OCI-LY1 (cell line): Measurements from ENCODE around the gene PLEKHA6.

ENCODE experiments used
- CTCF ChIP-seq: fragments of 200-600 bp; sonication (generic), shearing (Covaris generic); IDR thresholded peaks from 2 replicates; pipeline ENCODE4 v1.5.1; 2017; ENCODE audit warnings: mild to moderate bottlenecking, antibody characterized with exemption, low read length, moderate library complexity, mixed read lengths
- EZH2 ChIP-seq: fragments of 200-600 bp; sonication (generic), shearing (Covaris generic); IDR thresholded peaks from 2 replicates; pipeline ENCODE4 v1.8.0; 2017; ENCODE audit warnings: borderline replicate concordance, mixed run types, mild to moderate bottlenecking, antibody characterized with exemption, low read length, moderate library complexity, mixed read lengths

GRCh38 chr1:204230211-204230610, 129.5 kb downstream of the PLEKHA6 start:
- TF ChIP-seq CTCF: no peak
- TF ChIP-seq EZH2: no peak
